Vagina (tissue), 2 donors: Measurements from ENCODE around the gene ATP2A3.

ENCODE experiments used
- CTCF ChIP-seq, 3 experiments: fragments of 450-650 bp in 2 of 3; fragments of 200-600 bp in 1 of 3; sonication (generic) in 1 of 3; IDR thresholded peaks; one replicate each; pipeline ENCODE4 v1.5.1; 2017 to 2019; ENCODE audit warnings: antibody characterized with exemption in 3 of 3, mild to moderate bottlenecking in 2 of 3, moderate library complexity in 2 of 3
- POLR2AphosphoS5 ChIP-seq, 2 donors: sonication (generic); formaldehyde crosslinking; IDR thresholded peaks; one replicate each; pipeline ENCODE4 v1.9.0; 2017; ENCODE audit warnings: antibody characterized with exemption in 2 of 2, mild to moderate bottlenecking in 2 of 2, low read depth in 1 of 2; ENCODE audit not compliant: insufficient read depth in 1 of 2

- no peak for TF ChIP-seq CTCF (IDR thresholded peaks at IDR 0.05)
- TF ChIP-seq POLR2AphosphoS5 (IDR thresholded peaks at IDR 0.05; ENCODE audit: insufficient read depth in 1 of 2, low read depth in 1 of 2) = no peak
These were observed 13.2 kb upstream of the ATP2A3 start for GRCh38 chr17:3977387-3977786.
